Metanephros (tissue), 2 donors: ENCODE data around the gene XIST. TPM values are rescaled to one million over a fixed set of nuclear protein-coding genes. Genes with fewer than 3 reads are reported as not detected.

ENCODE experiments used
- small RNA-seq: library from RNA; depleted of rRNA; stranded (forward); fragments of <200 nt; gene quantifications from one replicate; pipeline ENCODE3, GENCODE V24; 2014; ENCODE audit warnings: low replicate concordance
- total RNA-seq: library from RNA; depleted of rRNA; stranded (reverse); fragments of >200 nt; gene quantifications from one replicate; pipeline ENCODE4 v1.2.3, GENCODE V29; 2014

Gene XIST
- 465 TPM for total RNA-seq

GRCh38 chrX:73852467-73852866 is at the start of gene XIST:
TSS of gene XIST (minus strand) at chrX:73852714.

Small RNAs within 50 kb of the gene (small RNA-seq; reads per million reads assigned to genes)
- gene RF01880, result not detected
